GM10266 (cell line): ENCODE measurements around the gene YPEL2.
"Not testable (repeated sequence)": the region's sequence is repeated elsewhere in the genome, so short reads cannot be mapped to it uniquely, and the experiment has no call there.

Experiments used
- DNase-seq: peaks from one replicate; pipeline ENCODE4 v3.0.0; 2012; ENCODE audit errors: extremely low spot score
- TF ChIP-seq, protein P1 (sequence below): IDR thresholded peaks from 2 replicates; pipeline ENCODE4 v1.5.1; 2012; ENCODE audit warnings: mild to moderate bottlenecking, low read depth; ENCODE audit not compliant: control insufficient read depth, insufficient read depth; ENCODE audit errors: missing control alignments

The YPEL2 gene

DNA sequence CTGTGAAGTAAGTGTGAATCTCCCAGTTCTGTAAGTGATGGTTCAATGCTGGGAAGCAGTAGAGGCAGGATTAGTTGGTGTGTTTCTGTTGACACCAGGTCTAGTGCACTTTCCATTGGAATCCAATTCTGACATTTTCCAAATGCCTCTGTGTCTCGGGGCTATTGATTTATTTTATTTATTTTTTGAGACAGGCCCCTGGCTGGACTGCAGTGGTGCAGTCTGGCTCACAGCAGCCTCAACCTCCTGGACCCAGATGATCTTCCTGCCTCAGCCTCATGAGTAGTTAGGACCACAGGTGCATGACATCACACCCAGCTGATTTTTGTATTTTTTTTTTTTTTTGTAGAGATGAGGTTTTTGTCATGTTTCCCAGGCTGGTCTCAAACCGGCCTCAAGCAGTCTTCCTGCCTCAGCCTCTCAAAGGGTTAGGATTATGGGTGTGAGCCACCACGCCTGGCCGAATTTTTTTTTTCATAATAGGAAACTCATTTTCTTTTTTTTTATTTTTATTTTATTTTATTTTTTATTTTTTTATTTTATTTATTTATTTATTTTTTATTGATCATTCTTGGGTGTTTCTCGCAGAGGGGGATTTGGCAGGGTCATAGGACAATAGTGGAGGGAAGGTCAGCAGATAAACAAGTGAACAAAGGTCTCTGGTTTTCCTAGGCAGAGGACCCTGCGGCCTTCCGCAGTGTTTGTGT lies 61.7 kb downstream of the YPEL2 start:
- TF ChIP-seq, protein P1, sequence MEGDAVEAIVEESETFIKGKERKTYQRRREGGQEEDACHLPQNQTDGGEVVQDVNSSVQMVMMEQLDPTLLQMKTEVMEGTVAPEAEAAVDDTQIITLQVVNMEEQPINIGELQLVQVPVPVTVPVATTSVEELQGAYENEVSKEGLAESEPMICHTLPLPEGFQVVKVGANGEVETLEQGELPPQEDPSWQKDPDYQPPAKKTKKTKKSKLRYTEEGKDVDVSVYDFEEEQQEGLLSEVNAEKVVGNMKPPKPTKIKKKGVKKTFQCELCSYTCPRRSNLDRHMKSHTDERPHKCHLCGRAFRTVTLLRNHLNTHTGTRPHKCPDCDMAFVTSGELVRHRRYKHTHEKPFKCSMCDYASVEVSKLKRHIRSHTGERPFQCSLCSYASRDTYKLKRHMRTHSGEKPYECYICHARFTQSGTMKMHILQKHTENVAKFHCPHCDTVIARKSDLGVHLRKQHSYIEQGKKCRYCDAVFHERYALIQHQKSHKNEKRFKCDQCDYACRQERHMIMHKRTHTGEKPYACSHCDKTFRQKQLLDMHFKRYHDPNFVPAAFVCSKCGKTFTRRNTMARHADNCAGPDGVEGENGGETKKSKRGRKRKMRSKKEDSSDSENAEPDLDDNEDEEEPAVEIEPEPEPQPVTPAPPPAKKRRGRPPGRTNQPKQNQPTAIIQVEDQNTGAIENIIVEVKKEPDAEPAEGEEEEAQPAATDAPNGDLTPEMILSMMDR: no peak
- no peak for DNase-seq

GRCh38 chr17:59393742-59394410 lies 62.4 kb downstream of the YPEL2 start:
- not testable (repeated sequence) for DNase-seq

- no peak for DNase-seq
- TF ChIP-seq, protein P1: no peak
These were observed 64.8 kb downstream of the YPEL2 start for GRCh38 chr17:59396134-59396826.

- TF ChIP-seq, protein P1: no peak
- DNase-seq: no peak
These were observed 66.0 kb downstream of the YPEL2 start for GRCh38 chr17:59397316-59398073.

GRCh38 chr17:59399914-59400313 lies 68.5 kb downstream of the YPEL2 start:
- DNase-seq: no peak
- TF ChIP-seq, protein P1: no peak

- TF ChIP-seq, protein P1: no peak
- DNase-seq: no peak
These were observed 69.4 kb downstream of the YPEL2 start for GRCh38 chr17:59400858-59401257.

GRCh38 chr17:59401274-59401673 lies 69.8 kb downstream of the YPEL2 start:
- TF ChIP-seq, protein P1: no peak
- no peak for DNase-seq
